Hematopoietic multipotent progenitor cell treated with erythropoietin and hydrocortisone succinate and interleukin-3 and kit ligand, for 8 days (in vitro differentiated cells): ENCODE measurements around the gene COL5A2.

ENCODE experiments used
- DNase-seq: peaks from one replicate; pipeline ENCODE4 v3.0.0-alpha.2; 2015

The COL5A2 gene

DNA sequence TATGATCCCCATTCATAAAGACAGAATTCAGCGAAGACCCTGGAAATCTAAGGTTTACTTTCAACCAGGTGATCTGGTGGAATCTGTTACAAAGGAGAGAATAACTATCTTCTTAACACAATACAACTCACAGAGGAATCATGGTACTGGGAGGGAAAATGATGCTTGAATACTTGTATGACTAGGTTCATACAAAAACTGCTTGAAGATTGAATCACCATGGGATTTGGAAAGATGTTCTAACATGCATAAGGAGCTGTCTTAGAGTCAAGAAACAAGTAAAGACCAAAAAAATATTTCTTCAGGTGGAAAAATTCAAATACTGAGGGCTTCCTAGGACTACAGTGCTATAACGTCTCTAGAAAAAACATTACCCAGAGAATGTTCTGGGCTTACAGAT lies 32.2 kb downstream of the COL5A2 start:
- no peak for DNase-seq

DNA sequence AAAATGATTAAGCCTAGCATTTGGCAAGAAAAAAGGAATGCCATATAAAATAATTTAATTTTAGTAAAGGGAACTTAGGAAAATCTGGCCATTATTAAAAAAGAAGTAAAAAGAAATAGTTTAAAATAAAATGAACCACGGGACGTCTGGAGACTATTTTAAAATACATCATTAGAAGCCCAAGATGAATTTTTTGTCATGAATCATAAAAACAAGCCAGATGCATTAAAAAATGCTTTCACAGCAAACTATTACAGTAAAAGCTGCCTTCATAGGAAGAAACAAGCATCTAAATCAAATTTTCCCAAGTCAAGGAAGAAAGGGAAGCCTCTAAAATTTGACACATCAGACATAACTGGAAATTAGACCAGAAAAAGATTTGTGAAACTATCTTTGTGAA lies 33.0 kb downstream of the COL5A2 start:
- DNase-seq, result no peak

DNA sequence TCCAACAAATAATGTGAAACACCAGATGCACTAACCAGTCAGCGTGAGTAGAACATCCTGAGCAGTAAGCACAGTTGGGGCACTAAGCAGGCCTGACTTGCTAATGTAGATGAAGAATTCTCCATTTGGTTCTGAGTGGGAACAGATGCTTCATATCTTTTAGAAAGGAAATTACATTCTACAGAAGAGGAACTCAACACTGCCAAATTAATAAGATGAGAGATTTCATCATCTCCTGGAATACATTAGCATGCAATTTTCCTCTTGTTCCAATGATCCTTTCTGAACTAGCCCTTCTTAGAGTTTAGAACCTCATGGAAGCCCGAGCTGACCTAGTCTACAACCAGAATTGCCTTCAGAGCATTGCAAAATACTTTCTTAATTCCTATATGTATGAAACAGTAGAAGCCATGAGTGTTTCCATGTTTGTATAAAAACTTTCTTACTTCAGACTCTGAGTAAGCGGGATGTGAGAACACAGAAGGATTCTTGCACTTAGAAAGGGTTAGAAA lies 34.8 kb downstream of the COL5A2 start:
- no peak for DNase-seq

DNA sequence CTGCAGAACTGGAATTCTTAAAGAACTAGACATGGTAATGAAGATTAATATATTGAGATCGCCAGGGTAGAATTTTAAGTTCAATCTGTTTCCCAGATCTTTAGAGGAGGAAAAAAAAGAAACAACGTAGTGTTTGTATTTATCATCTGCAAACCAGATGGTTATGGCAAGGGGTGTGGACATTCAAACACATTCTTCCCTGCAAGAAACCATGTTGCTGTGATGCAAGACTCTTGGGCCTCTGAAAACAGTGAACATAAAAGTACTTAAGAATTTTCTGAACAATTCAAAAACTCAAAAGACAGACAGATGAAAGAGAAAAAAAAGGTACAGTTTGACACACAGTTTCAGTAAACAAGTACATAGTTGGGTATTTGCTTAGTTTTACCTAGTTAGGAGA lies 35.6 kb downstream of the COL5A2 start:
- DNase-seq, result peak; percentile 28

GRCh38 chr2:189142893-189143759 lies 36.4 kb downstream of the COL5A2 start:
- DNase-seq, result peak; percentile 72

DNA sequence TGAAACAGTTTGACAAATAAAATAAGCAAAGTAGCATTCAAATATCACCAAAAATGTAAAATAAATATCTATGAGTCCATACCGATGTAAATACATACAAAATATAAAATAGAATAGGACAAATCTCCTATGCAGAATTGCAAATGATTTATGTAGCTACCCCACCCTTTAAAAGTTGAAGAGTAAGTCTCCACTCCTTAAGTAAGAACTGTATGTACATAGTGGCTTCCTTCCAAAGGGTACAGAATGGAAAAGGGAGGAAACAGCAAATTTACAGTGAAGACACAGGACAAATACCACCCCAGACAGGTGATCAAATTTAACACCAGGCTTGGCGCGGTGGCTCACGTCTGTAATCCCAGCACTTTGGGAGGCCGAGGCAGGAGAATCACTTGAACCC lies 40.8 kb downstream of the COL5A2 start:
- no peak for DNase-seq

- DNase-seq, result no peak
Observed at GRCh38 chr2:189137519-189137918, 42.0 kb downstream of the COL5A2 start.

DNA sequence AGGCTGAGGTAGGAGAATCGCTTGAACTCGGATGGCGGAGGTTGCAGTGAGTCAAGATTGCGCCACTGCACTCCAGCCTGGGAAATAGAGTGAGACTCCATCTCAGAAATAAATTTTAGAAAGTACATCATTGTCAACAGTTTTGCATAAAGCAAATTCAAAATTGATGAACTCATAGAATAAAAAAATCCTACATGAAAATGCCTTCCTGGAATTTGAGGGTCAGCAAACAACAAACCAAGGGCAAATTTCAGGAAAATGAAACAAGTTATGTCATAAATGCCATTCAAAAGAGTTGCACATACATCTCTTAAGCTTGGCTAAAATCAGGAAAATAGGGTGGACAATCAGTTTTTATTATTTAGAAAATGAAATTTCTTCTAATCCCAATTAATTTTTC lies 45.1 kb downstream of the COL5A2 start:
- no peak for DNase-seq

DNA sequence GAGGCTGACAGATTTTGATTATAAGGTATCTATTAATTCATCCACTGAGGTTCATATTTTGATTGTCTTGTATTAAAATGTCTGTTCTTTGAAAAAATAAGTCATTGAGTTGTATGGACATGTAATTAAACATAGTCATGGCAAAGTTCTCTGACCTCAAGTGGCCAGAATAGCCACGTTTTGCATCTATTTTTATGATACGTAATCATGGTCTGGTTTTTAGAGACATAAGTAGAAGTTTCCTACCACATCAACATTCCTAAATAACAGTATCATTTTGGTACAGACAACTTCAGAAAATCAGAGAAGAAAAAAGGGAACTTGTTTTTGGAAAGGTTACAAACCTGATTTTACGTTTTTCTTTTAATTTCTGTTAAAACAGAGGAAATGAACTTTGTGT lies 47.6 kb downstream of the COL5A2 start:
- no peak for DNase-seq

DNA sequence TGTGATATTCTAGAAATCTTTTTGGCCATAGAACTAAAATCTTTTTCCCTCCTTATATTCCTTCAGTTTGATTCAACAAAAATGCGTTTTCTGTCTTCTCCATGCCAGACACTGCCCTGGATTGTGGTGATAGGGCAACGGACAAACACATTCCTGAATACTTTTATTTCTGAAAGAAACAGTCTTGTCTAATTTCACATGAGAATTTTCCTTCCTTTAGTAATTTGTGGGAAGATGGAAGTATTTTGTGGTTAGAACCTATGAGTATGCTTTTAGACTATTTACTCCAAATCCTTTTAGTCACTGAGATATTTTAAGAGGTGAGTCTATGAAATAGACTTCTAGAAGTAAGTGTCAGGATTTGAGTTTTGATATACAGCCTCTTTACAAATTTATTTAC lies 49.6 kb downstream of the COL5A2 start:
- no peak for DNase-seq

- DNase-seq, result no peak
Observed at GRCh38 chr2:189128970-189129369, 50.6 kb downstream of the COL5A2 start.

DNA sequence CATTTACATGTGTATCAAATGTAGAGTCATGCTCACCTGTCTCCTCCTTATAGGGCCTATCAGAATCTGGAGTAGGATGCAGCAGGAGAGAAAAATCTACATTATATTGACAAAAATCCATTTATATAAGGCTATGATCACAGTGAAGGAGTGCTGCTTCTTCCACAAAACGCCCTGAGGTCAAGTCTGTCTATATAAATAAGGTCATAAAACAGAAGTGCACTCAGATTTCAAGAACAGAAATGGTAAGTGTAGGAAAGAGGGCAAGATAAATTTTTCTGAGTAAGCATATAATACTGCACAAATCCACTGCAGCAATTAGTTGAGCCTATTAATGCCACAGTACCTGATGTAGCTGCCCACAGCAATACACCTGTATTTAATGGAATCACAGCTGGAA lies 51.8 kb downstream of the COL5A2 start:
- DNase-seq, result no peak

DNA sequence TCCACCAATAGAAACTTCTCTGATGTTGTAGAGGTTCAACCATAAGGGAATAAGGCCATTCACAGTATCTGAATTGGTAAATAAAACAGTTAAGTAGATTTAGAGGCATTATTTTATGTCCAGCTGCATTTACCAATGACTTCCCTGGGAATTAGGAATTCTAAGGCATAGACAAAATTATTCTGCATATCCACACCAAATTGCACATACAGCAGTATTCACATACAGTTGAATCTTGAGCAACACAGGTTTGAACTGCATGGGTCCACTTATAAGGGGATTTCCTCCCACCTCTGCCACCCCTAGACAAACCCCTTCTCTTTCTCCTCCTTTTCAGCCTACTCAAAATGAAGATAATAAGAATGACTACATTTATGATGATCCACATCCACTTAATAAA lies 54.4 kb downstream of the COL5A2 start:
- DNase-seq, result no peak

DNA sequence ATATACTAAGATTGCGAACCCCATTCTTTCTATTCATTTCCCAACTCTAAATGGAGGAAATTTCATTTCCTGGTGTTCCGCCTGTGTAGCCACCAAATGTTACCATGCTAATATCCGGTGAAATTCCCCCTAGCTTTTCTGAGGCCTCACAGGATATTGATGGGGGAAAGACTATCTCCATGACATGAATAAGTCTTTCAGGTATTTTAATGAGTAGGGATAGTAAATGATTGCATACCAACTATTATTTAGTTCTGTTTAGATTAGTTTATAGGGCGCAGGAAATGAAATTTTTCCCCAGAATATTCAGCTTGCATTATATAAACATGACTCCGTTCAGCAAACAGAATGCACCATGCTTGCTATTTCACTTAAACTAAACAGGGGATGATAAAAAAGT lies 55.4 kb downstream of the COL5A2 start:
- no peak for DNase-seq

DNA sequence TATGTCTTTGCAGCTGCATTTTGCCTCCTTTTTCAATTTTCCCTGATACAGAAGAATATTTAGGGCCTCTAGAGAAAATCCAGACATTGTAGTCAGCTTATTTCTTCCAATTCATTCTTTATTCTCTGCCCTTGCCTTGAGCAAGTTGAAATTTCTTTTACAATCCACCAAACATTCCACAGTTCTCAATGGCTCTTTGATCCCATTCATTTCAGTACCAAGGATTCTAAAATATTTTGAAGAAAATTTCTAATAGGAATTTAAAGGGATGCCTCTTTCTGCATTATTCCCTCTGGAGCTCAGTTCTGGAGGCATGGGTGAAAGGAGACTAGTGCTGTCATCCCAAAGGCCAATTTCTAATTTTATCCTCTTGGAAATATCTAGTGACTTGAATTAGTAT lies 61.2 kb downstream of the COL5A2 start:
- DNase-seq, result no peak

GRCh38 chr2:189116979-189117378 lies 62.6 kb downstream of the COL5A2 start:
- no peak for DNase-seq

- DNase-seq, result no peak
Observed at GRCh38 chr2:189116087-189116486, 63.5 kb downstream of the COL5A2 start.

DNA sequence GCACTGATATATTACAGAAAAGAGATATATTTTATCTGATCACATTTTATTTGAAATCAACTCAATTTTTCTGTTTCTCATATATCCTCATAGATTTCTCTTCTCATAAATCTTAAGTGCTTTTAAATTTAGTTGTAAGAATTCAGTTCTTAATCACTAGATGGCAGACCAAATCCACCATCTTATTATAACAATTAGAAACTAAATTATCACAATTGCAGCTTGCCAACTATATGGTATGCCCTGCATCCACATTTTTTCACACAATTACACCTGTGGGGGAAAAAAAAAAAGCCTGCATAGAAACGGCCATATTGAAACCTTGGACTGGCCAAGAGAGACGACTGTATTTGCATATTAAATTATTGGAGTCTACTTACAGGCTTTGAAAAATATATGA lies 64.4 kb downstream of the COL5A2 start:
- no peak for DNase-seq

DNA sequence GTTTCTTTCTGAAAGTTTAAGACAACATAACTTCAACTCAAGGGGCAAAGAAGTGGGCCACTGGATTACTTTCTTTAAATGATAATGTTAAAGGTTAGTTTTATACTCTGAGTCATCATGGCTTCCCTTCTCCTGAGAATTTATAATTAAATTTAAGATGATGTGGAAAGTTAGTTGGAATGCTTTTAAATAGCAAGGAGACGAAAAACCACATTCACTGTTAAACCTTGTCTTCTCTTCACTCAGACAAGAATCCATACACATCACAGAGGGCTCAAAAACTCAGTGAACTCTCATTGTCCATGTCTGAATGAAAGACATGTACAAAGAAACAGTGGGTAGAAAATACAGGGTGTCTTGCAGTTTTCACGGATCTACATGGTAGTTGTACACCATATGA lies 65.6 kb downstream of the COL5A2 start:
- no peak for DNase-seq

DNA sequence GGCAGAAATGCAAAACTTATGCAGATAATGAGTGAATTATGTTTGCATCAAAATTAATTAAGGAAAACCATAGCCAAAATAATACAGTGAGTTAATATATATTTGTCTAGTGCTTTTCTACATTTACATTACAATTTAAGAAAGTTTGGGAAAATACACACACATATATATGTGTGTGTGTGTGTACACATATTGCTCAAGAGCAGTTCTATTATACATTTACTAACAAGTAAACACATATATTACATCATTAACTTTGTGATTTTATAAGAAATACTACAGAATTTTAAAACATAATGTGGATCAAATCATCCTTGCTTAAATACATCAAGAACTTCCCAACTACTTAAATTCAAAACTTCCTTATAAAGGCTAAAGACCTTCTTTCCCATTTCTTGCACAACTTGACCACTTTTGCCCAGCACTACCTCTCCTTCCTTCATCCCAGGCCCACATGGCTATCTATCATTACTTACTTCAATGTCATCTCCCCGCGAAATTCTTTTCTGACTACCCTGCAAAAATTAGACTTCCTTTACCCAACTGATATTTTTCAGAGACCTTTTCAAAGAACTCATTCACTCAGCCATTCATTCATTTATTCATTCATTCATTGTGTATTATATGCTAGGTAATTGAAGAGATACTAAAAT lies 68.4 kb downstream of the COL5A2 start:
- no peak for DNase-seq

GRCh38 chr2:189109921-189110397 lies 69.6 kb downstream of the COL5A2 start:
- DNase-seq, result no peak

- DNase-seq, result no peak
Observed at GRCh38 chr2:189104934-189105333, 74.6 kb downstream of the COL5A2 start.

- no peak for DNase-seq
Observed at GRCh38 chr2:189102735-189103134, 76.8 kb downstream of the COL5A2 start.

DNA sequence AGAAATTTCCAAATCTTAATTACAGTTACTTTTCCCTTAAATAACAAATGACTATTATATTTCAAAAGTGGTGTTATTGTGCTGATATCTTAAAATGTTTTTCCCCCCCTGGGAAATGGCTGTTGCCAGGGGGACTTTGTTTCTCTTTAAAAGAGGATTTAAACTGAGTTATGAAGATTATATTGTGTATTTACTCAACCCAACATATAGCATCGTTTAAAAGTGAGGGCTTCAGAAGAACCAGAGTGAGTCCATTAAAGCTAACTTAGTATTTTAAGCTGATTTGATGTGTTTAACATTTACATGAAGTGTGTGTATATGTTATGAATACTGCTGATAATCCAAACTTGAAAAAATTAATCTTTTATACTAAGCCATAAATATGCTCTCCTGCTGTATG lies 81.6 kb downstream of the COL5A2 start:
- DNase-seq, result no peak
